ENCODE data around the gene THUMPD1. TPM values are rescaled to one million over a fixed set of nuclear protein-coding genes. Genes with fewer than 3 reads are reported as not detected.

Gene THUMPD1
- total and polyA plus RNA-seq, 10 of the 15 experiments (the other 5 are each of a cell fraction or from before 2014, with no cell fraction given) = 21.5 to 49.5 (median 36.9) TPM

DNA sequence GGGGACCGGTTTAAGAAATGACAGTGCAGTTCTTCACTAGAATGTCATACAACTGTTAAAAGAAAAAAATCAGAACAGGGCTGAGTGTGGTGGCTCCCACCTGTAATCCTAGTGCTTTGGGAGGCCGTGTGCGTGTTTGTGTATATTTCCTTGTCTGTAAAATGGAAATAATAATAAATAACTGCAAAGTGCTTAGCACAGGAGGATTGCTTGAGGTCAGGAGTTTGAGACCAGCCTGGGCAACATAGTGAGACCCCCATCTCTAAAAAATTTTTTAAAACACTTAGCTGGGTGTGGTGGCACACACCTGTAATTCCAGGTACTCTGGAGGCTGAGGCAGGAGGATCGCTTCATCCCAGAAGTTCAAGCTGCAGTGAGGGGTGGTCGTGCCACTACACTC is 24.7 kb upstream of the THUMPD1 start (continued):
- TF ChIP-seq, protein P1, sequence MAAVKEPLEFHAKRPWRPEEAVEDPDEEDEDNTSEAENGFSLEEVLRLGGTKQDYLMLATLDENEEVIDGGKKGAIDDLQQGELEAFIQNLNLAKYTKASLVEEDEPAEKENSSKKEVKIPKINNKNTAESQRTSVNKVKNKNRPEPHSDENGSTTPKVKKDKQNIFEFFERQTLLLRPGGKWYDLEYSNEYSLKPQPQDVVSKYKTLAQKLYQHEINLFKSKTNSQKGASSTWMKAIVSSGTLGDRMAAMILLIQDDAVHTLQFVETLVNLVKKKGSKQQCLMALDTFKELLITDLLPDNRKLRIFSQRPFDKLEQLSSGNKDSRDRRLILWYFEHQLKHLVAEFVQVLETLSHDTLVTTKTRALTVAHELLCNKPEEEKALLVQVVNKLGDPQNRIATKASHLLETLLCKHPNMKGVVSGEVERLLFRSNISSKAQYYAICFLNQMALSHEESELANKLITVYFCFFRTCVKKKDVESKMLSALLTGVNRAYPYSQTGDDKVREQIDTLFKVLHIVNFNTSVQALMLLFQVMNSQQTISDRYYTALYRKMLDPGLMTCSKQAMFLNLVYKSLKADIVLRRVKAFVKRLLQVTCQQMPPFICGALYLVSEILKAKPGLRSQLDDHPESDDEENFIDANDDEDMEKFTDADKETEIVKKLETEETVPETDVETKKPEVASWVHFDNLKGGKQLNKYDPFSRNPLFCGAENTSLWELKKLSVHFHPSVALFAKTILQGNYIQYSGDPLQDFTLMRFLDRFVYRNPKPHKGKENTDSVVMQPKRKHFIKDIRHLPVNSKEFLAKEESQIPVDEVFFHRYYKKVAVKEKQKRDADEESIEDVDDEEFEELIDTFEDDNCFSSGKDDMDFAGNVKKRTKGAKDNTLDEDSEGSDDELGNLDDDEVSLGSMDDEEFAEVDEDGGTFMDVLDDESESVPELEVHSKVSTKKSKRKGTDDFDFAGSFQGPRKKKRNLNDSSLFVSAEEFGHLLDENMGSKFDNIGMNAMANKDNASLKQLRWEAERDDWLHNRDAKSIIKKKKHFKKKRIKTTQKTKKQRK (IDR thresholded peaks at IDR 0.05; ENCODE audit: low read depth, low read length) = no peak
- TF ChIP-seq NR2F1 (conservative IDR thresholded peaks at IDR 0.05) (no peak), ZNF217 (IDR thresholded peaks at IDR 0.05) (no peak), GABPA (IDR thresholded peaks at IDR 0.05; ENCODE audit: low read depth) (no peak), ZBED1 (IDR thresholded peaks at IDR 0.05; ENCODE audit: borderline replicate concordance) (no peak)

GRCh38 chr16:20765732-20766131 is 24.1 kb upstream of the THUMPD1 start:
- Histone ChIP-seq H3K36me3 (ENCODE audit: control insufficient read depth in 2 of 2, insufficient read depth in 2 of 2, low read length in 1 of 2) (no peaks in the 10 kb centered on the region), H3K27ac (ENCODE audit: control insufficient read depth, insufficient read depth) (no peak overlapping the region), H3K9me3 (replicated peaks; ENCODE audit: control insufficient read depth, insufficient read depth, low read length) (peaks cover 2% of the 10 kb centered on the region; the same call in 1 of the 3 replicates), H3K9ac (ENCODE audit: control insufficient read depth, insufficient read depth, low read length) (no peak overlapping the region), H3K4me2 (ENCODE audit: control insufficient read depth, insufficient read depth) (no peak overlapping the region), H2AFZ (ENCODE audit: control insufficient read depth, low read depth, low read length) (no peak overlapping the region), H3K4me3 (no peak overlapping the region), H3K27me3 (replicated peaks in 1 of 2; ENCODE audit: control insufficient read depth in 2 of 2, insufficient read depth in 2 of 2, low read length in 1 of 2) (no peaks in the 10 kb centered on the region), H4K20me1 (ENCODE audit: control insufficient read depth, insufficient read depth) (no peaks in the 10 kb centered on the region), H3K79me2 (ENCODE audit: control insufficient read depth, insufficient read depth, low read length) (no peaks in the 10 kb centered on the region), H3K4me1 (ENCODE audit: control insufficient read depth, insufficient read depth, low read length) (peaks cover 2% of the 10 kb centered on the region; the same call in 1 of the 2 replicates)
- DNase-seq (ENCODE audit: low read depth, low spot score) (no peak), ATAC-seq (no peak), FAIRE-seq (no peak)
- WGBS (ENCODE audit: insufficient coverage, insufficient replicate concordance, low lambda C conversion rate, missing lambda C conversion rate) = 100% methylated on average over 2 of the region's 2 CpGs
- ChIA-PET CTCF (interaction anchor here (1.0 to 3.2 kb wide), 6 partner anchors 10 to 89 kb away, joined by 3 to 44 read pairs (median 4); partner anchors contain the start of genes ERI2 and REXO5), SMC1A (ENCODE audit: uncharacterized antibody, unreplicated experiment) (interaction anchor here (1.1 to 1.8 kb wide), 6 partner anchors 9 to 90 kb away, joined by 3 to 7 read pairs (median 4); partner anchors contain the start of genes ERI2 and REXO5), RAD21 (ENCODE audit: unreplicated experiment) (no interaction called here), POLR2A (interaction anchor here (0.5 to 0.9 kb wide), 2 partner anchors 11 to 26 kb away, joined by 3 to 4 read pairs; no protein-coding TSS in a partner anchor)
- in situ Hi-C loops (cut with MboI) (no loop called here), intact Hi-C loops (cut with micrococcal nuclease; ENCODE audit: unreplicated experiment) (no loop called here)
- BruUV-seq (replicated peaks) = no TSS peak
- no peak for TF ChIP-seq E2F8 (IDR thresholded peaks at IDR 0.05; ENCODE audit: low read depth, partially characterized antibody)
- no peak for TF ChIP-seq NFIC (IDR thresholded peaks at IDR 0.05; ENCODE audit: low read depth, low read length)
- TF ChIP-seq, protein P2, sequence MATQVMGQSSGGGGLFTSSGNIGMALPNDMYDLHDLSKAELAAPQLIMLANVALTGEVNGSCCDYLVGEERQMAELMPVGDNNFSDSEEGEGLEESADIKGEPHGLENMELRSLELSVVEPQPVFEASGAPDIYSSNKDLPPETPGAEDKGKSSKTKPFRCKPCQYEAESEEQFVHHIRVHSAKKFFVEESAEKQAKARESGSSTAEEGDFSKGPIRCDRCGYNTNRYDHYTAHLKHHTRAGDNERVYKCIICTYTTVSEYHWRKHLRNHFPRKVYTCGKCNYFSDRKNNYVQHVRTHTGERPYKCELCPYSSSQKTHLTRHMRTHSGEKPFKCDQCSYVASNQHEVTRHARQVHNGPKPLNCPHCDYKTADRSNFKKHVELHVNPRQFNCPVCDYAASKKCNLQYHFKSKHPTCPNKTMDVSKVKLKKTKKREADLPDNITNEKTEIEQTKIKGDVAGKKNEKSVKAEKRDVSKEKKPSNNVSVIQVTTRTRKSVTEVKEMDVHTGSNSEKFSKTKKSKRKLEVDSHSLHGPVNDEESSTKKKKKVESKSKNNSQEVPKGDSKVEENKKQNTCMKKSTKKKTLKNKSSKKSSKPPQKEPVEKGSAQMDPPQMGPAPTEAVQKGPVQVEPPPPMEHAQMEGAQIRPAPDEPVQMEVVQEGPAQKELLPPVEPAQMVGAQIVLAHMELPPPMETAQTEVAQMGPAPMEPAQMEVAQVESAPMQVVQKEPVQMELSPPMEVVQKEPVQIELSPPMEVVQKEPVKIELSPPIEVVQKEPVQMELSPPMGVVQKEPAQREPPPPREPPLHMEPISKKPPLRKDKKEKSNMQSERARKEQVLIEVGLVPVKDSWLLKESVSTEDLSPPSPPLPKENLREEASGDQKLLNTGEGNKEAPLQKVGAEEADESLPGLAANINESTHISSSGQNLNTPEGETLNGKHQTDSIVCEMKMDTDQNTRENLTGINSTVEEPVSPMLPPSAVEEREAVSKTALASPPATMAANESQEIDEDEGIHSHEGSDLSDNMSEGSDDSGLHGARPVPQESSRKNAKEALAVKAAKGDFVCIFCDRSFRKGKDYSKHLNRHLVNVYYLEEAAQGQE (IDR thresholded peaks at IDR 0.05; ENCODE audit: low read depth, low read length) = no peak
- TF ChIP-seq, protein P3, sequence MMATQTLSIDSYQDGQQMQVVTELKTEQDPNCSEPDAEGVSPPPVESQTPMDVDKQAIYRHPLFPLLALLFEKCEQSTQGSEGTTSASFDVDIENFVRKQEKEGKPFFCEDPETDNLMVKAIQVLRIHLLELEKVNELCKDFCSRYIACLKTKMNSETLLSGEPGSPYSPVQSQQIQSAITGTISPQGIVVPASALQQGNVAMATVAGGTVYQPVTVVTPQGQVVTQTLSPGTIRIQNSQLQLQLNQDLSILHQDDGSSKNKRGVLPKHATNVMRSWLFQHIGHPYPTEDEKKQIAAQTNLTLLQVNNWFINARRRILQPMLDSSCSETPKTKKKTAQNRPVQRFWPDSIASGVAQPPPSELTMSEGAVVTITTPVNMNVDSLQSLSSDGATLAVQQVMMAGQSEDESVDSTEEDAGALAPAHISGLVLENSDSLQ (IDR thresholded peaks at IDR 0.05) = no peak
- TF ChIP-seq NR2C2 (IDR thresholded peaks at IDR 0.05; ENCODE audit: borderline replicate concordance, control insufficient read depth, insufficient read length, low read depth) = no peak
- no peak for TF ChIP-seq EGR1 (IDR thresholded peaks at IDR 0.05; ENCODE audit: borderline replicate concordance in 1 of 2, low read depth in 2 of 2, low read length in 2 of 2)

All from GM12878 (cell line).